ENCODE results near the gene PROC.

GRCh38 chr2:127411653-127412369 lies 6.4 kb upstream of the PROC start:
- no peak for TF ChIP-seq CTCF (IDR thresholded peaks at IDR 0.05)
- TF ChIP-seq POLR2AphosphoS5 (IDR thresholded peaks at IDR 0.05; ENCODE audit: low read depth, low read length), result no peak
- TF ChIP-seq REST (IDR thresholded peaks at IDR 0.05; ENCODE audit: insufficient read depth in 1 of 2, low read depth in 2 of 2, low read length in 1 of 2), result no peak

Measured in Panc1 (cell line).